NCI-H524 treated with DMSO at 0.1 percent for 48 hours (cell line): ENCODE results near the gene MRGPRD.

ENCODE experiments used
- DNase-seq: peaks from one replicate; lab custom pipeline; 2025; lab: John Stamatoyannopoulos, UW

The MRGPRD gene

DNA sequence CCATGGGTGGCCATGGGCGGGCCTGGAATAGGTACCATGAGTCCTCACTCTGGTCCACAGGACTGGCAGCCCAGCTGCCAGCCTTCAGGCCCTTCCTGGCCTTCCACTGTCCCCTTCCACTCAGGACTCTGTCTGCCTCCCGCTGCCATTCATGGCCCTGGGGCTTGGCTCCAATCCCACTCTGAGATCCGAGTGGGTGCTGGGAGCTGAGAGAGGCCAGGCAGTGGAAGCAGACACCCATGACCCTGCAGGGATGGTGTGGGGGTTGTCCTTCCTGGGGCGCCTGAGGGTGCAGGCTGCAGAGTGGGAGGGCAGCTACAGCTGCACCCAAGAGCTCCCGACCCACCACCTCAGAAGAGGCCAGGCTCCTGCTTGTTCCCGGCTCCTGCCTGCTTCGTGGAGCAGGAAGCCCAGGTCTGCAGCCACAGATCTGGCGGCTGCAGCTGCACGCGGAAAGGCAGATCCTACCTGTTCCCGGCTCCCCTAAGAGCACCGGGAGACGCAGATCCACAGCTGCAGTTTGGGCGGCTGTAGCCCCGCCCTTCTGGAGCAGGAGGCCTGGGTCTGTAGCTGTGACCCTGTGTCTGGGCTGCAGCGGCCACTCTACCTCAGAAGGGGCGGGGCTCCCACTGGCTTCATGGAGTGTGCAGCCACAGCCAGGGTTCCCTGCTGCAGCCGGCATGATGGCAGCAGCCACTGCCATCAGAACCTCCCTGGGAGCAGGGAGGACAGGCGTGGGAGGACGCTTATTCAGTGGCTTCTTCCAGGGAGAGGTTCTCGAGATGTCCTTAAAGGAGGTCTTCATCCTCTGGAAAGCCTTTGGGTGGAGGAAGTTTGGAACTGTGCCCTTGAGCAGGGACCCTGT is 49.6 kb downstream of the MRGPRD start:
- no peak for DNase-seq
